ENCODE measurements around the gene FBXO27.
"Not testable (repeated sequence)": the region's sequence is repeated elsewhere in the genome, so short reads cannot be mapped to it uniquely, and the experiment has no call there.

The FBXO27 gene

DNA sequence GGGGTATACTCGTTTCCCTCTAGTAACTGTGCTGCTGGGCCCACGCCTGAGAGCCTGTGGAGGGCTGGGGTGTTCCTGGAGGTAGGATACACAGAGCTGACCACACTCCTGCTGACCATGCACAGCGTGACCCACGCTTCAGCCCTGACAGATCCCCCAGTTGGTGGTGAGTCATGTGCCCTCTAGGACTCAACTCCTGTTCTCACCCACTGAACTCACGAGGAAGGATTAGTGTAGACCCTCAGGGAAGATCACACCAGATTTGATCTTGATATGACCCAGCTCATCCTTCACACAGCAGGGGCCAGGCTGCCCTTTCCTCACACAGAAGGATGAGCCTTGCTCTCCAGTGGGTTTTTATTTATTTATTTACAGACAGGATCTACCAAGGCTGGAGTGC is 38.5 kb upstream of the FBXO27 start:
- TF ChIP-seq, protein P1, sequence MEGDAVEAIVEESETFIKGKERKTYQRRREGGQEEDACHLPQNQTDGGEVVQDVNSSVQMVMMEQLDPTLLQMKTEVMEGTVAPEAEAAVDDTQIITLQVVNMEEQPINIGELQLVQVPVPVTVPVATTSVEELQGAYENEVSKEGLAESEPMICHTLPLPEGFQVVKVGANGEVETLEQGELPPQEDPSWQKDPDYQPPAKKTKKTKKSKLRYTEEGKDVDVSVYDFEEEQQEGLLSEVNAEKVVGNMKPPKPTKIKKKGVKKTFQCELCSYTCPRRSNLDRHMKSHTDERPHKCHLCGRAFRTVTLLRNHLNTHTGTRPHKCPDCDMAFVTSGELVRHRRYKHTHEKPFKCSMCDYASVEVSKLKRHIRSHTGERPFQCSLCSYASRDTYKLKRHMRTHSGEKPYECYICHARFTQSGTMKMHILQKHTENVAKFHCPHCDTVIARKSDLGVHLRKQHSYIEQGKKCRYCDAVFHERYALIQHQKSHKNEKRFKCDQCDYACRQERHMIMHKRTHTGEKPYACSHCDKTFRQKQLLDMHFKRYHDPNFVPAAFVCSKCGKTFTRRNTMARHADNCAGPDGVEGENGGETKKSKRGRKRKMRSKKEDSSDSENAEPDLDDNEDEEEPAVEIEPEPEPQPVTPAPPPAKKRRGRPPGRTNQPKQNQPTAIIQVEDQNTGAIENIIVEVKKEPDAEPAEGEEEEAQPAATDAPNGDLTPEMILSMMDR (IDR thresholded peaks at IDR 0.05; ENCODE audit: borderline replicate concordance, control extremely low read depth, extremely low read depth, insufficient read depth, missing control alignments) = no peak
- in situ Hi-C loops (cut with MboI; ENCODE audit: low sequenced_read_pairs, unreplicated experiment) = no loop called here
- no peak for DNase-seq (ENCODE audit: low spot score)

DNA sequence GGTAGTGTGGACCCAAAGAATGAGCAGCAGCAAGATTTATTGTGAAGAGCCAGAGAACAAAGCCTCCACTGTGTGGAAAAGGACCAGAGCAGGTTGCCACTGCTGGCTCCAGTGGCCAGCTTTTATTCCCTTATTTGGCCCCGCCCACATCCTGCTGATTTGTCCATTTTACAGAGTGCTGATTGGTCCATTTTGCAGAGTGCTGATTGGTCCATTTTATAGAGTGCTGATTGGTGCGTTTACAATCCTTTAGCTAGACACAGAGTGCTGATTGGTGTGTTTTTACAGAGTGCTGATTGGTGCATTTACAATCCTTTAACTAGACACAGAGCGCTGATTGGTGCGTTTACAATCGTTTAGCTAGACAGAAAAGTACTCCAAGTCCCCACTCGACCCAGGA is 35.9 kb upstream of the FBXO27 start:
- in situ Hi-C loops (cut with MboI; ENCODE audit: low sequenced_read_pairs, unreplicated experiment); DNase-seq (ENCODE audit: low spot score): not testable (repeated sequence)

DNA sequence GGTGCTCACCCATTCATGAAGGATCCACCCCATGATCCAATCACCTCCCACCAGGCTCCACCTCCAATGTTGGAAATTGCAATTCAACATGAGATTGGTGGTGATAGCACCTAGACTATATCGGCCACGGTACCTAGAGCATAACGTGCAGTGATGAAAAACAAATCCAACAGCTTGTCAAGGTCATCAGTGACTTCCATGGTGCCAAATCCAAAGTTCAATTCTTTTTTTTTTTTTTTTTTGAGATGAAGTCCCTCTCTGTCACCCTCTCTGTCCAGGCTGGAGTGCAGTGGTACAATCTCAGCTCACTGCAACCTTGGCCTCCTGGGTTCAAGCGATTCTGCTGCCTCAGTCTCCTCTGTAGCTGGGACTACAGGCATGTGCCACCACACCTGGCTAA is 34.8 kb upstream of the FBXO27 start:
- in situ Hi-C loops (cut with MboI; ENCODE audit: low sequenced_read_pairs, unreplicated experiment) = no loop called here
- no peak for DNase-seq (ENCODE audit: low spot score)
- TF ChIP-seq, protein P1 (IDR thresholded peaks at IDR 0.05; ENCODE audit: borderline replicate concordance, control extremely low read depth, extremely low read depth, insufficient read depth, missing control alignments) = no peak

DNA sequence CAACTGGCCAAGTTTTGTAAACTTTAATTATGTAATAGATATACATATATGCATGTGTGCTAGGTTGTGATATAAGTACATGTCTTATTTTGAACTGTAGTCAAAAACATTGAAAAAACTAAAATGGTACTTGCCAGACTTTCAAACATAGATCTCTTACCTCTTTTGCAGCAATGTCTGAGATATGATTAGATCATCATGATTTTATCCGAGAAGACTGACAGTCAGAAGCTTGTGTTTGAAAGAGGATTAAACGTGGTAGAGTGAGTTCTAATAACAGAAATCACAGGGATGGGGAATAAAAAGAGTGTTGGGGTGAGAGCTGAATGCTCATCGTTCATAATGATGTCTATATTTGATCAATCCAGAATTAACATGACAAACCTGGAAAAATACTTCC is 33.6 kb upstream of the FBXO27 start:
- in situ Hi-C loops (cut with MboI; ENCODE audit: low sequenced_read_pairs, unreplicated experiment) = no loop called here
- TF ChIP-seq, protein P1 (IDR thresholded peaks at IDR 0.05; ENCODE audit: borderline replicate concordance, control extremely low read depth, extremely low read depth, insufficient read depth, missing control alignments) = no peak
- no peak for DNase-seq (ENCODE audit: low spot score)

DNA sequence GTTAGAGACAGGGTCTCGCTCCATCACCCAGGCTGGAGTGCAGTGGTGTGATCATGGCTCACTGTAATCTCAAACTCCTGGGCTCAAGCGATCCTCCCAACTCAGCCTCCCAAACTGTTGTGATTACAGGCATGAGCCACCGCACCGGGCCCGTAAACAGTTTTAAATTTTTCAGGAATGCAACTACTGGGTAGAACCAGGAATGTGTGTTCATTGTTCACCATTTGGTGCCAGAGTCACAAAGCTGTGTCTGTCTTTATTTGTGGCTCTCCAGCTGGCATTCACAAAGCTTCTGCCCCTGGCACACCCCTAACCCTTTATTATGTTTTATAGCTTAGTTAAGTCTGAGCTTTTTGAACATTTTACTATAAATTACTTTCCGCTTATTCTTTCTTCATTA is 32.1 kb upstream of the FBXO27 start:
- in situ Hi-C loops (cut with MboI; ENCODE audit: low sequenced_read_pairs, unreplicated experiment) = no loop called here
- no peak for DNase-seq (ENCODE audit: low spot score)
- TF ChIP-seq, protein P1 (IDR thresholded peaks at IDR 0.05; ENCODE audit: borderline replicate concordance, control extremely low read depth, extremely low read depth, insufficient read depth, missing control alignments) = no peak

DNA sequence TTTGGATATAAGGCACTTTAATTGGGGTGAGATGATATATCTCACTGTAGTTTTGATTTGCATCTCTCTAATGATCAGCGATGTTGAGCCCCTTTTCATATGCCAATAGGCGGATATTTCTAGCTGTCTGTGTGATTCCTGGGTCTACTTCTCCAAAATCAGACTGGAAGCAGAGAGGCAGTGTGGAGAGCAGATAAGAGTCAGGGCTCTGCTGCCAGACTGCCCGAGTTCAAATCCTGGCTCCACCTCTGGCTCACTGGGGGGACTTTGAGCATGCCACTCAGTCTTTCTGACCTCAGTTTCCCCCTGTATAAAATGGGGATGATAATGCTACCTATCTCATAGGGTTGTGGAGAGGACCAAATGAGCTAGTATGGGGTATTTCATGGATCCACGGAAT is 27.8 kb upstream of the FBXO27 start:
- TF ChIP-seq, protein P1 (IDR thresholded peaks at IDR 0.05; ENCODE audit: borderline replicate concordance, control extremely low read depth, extremely low read depth, insufficient read depth, missing control alignments) = no peak
- in situ Hi-C loops (cut with MboI; ENCODE audit: low sequenced_read_pairs, unreplicated experiment) = no loop called here
- DNase-seq (ENCODE audit: low spot score) = no peak

DNA sequence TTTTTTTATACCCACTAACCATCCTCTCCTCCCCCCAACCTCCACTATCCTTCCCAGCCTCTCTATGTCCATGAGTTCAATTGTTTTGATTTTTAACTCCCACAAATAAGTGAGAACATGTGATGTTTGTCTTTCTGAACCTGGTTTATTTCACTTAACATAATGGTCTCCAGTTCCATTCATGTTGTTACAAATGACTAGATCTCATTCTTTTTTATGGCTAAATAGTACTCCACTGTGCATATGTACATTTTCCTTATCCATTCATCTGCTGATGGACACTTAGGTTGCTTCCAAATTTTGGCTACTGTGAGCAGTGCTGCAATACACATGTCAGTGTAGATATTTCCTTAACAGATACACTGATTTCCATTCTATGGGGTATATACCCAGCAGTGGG is 27.0 kb upstream of the FBXO27 start:
- DNase-seq (ENCODE audit: low spot score) = no peak
- in situ Hi-C loops (cut with MboI; ENCODE audit: low sequenced_read_pairs, unreplicated experiment) = no loop called here

More for the DNA sequence above, 27.0 kb upstream of the FBXO27 start:
- TF ChIP-seq, protein P1 (IDR thresholded peaks at IDR 0.05; ENCODE audit: borderline replicate concordance, control extremely low read depth, extremely low read depth, insufficient read depth, missing control alignments) = no peak
